ENCODE data around the gene MAP3K5.
"Not testable (repeated sequence)": the region's sequence is repeated elsewhere in the genome, so short reads cannot be mapped to it uniquely, and the experiment has no call there.

The MAP3K5 gene

DNA sequence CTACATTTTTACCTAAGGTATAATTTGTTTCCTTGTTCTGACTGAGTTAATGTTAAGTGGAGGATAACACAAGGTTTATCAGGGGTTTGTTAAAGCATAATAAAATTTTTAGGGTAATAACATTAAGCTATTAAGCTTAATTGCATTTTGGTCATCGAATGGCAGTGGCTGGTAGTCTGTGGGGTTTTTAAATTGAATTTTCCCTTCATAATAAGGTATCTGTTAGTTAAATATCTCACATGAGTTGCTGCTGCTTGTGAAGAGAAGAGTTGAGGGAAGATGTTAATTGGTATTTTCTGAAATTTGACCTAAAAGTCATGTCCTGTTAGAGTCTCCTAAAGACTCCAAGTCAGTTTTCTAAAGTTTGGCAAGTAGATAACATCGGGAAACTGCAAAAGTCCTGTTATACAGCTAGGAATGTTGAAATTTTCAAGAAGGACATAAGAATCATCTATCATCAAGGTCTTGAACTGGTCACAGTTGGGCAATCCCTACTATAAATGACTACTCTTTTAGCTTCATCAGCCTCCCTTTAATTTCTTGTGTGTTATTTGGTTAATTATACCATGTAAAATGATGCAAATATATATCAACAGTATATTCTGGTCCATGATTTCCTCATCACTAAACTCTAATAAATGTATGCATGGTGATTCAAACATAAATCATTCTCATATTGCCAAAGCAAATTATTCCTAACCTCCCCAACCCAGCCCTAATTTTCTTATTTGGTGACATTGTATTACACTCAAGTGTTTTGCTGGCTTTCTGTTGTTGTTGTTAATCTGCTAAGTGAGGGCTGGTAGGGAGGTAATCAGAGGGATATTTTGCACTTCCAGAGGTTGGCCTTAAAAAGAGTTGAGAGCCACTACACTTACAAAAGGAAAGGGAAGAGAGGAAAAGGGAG lies 64.0 kb downstream of the MAP3K5 start:
- DNase-seq (ENCODE audit: low read depth in 3 of 3, low spot score in 1 of 3): no peak

DNA sequence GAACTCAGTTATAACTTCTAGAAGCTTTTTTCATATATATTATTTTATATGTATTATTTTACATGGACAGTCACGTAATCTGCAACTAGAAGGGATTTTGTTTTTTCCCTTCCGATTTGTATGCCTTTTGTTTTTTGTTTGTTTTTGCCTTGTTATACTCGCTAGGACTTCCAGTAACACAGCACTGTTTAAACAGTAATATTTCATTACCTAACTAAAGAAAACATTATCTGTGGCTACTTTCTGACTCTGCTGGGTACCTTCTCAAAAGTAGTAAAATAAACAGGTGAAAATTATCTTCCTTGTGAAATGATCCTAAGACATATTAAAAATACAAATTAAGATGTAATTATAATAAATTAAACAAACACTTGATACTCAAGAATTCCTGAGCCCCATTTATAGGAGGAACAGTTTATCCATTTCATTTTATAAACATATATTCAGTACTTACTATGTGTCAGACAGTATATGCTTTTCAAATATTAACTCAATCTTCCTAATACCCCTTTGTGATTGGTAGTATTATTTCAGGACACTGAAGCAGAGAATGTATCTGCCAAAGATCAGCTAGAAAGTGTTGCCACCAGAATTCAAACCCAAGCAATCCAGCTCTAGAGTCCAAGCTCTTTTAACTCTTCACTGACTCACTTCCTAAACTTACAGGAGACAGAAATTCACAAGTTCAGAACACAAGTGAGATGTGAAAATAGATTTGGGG lies 65.3 kb downstream of the MAP3K5 start:
- no peak for DNase-seq (ENCODE audit: low read depth in 3 of 3, low spot score in 1 of 3)

DNA sequence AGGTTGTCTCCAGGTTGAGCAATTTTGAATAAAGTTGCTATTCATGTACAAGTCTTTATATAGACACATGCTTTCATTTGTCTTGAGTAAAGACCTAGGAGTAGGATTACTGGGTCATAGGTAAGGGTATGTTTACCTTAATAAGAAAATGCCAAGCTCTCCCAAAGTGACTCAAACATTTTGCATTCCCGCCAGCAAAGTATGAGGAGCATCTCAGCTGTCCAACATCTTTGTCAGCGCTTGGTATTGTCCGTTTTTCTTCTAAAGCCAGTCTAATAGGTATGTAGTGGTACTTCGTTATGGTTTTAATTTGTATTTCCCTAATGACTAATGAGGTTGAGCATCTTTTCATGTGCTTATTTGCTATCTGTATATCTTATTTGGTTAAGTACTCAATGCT lies 67.2 kb downstream of the MAP3K5 start:
- no peak for DNase-seq (ENCODE audit: low read depth in 3 of 3, low spot score in 1 of 3)

- DNase-seq (ENCODE audit: low read depth in 3 of 3, low spot score in 1 of 3): peak in 2 of 3 donors; percentile 10
Observed at GRCh38 chr6:136723780-136724179, 68.5 kb downstream of the MAP3K5 start.

GRCh38 chr6:136721467-136721866 lies 70.8 kb downstream of the MAP3K5 start:
- DNase-seq (ENCODE audit: low read depth in 3 of 3, low spot score in 1 of 3): no peak

DNA sequence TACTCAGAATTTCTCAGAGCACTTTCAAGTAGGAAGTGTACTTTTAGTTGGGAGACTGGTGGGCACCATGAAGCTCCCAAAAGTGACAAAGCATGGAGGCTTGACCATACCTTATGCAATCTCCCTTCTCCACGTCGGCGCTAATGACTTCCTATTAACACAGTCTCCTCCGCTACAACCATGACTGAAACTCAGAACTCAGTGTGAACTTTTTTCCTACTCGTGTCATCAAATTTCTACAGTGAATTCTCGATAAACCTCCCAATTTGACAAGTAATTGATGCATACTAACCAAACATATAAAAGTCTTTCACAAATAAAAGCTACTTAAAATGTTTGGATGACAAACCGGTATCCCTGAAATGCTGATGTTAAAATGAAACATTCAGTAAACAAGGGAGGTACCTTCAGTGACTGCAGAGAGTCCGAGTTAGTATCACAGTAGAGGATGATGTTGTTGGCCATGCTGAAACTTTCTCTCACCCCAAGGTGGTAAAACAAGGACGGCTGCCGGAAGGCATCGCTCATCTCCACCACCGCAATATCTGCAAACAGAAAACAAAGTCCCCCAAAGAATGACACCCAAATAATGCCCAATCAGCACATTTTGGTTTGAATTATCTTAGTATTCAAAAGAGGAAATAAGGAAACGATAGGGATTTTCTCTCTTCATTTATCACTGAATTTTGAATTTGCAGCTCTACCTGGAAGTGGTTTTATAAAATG lies 72.1 kb downstream of the MAP3K5 start:
- DNase-seq (ENCODE audit: low read depth in 3 of 3, low spot score in 1 of 3): no peak

- no peak for DNase-seq (ENCODE audit: low read depth in 3 of 3, low spot score in 1 of 3)
Observed at GRCh38 chr6:136719280-136720044, 72.8 kb downstream of the MAP3K5 start.

- DNase-seq (ENCODE audit: low read depth in 3 of 3, low spot score in 1 of 3): no peak
Observed at GRCh38 chr6:136718476-136718875, 73.8 kb downstream of the MAP3K5 start.

DNA sequence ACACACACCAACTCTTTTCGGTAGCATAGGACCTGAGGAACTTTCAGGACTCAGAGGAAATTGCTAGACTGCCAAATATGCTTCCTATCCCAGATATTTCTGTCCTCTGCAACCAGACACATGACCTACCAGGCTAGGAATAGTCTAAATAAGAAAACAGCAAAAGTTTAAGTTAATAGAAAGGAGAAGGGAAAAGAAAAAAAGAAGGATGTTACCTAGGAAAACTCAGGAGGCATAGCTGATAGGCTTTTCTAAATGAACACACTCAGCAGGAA lies 74.6 kb downstream of the MAP3K5 start:
- DNase-seq (ENCODE audit: low read depth in 3 of 3, low spot score in 1 of 3): no peak

- no peak for DNase-seq (ENCODE audit: low read depth in 3 of 3, low spot score in 1 of 3)
Observed at GRCh38 chr6:136716917-136717715, 75.2 kb downstream of the MAP3K5 start.

DNA sequence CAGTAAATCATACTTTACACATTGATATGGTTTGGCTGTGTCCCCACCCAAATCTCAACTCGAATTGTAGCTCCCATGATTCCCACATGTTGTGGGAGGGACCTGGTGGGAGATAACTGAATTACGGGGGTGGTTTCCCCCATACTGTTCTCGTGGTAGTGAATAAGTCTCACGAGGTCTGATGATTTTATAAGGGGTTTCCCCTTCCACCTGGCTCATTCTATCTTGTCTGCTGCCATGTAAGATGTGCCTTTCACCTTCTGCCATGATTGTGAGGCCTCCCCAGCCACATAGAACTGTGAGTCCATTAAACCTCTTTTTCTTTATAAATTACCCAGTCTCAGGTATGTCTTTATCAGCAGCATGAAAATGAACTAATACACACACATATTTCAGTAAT lies 79.6 kb downstream of the MAP3K5 start:
- not testable (repeated sequence) for DNase-seq (ENCODE audit: low read depth in 3 of 3, low spot score in 1 of 3)

GRCh38 chr6:136711644-136712043 lies 80.6 kb downstream of the MAP3K5 start:
- no peak for DNase-seq (ENCODE audit: low read depth in 3 of 3, low spot score in 1 of 3)

GRCh38 chr6:136710877-136711552 lies 81.3 kb downstream of the MAP3K5 start:
- no peak for DNase-seq (ENCODE audit: low read depth in 3 of 3, low spot score in 1 of 3)

GRCh38 chr6:136709429-136709828 lies 82.8 kb downstream of the MAP3K5 start:
- no peak for DNase-seq (ENCODE audit: low read depth in 3 of 3, low spot score in 1 of 3)

DNA sequence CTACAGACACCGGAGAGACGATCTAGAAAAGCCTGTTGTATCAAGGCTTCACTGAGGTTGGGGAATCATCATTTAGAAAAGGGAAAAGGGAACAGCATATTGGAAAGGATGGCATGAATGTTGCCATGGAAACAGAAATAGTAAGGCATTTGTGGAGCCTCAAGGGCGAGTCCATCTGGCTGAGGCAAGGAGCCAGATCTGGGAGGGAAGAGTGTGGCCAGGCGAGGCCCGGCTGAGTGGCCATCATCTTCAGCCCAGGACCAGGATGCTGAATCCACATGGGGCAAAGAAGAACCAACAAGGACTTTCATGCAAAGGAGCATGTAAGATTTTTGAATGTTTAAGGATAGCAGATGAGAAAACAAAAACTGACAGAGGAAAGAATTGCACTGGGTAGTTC lies 85.8 kb downstream of the MAP3K5 start:
- no peak for DNase-seq (ENCODE audit: low read depth in 3 of 3, low spot score in 1 of 3)

DNA sequence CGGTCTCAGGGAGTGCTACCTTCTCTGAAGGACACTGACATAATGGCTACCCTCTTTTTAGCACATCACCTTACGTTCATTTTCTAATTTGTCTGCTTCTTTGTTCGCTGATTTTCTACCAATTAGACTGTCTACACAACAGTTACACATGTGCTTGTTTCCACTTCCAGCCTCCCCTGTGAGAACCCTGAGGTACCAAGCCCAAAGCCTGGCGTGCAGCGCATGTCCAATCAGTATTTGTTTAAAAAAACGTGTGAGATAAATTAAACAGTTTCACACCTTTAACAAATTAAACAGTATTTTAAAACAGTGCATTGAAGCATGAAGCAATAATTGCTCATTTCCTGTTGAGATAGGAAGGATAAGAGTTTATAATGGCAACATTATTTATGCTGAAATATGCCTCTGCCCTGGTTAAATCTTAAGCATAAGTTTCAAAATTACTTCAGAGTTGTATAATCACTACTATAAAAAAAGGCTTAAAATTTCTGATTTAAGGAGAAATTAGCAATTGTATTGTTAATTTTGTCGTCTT lies 88.9 kb downstream of the MAP3K5 start:
- DNase-seq (ENCODE audit: low read depth in 3 of 3, low spot score in 1 of 3): no peak

GRCh38 chr6:136701045-136701444 lies 91.2 kb downstream of the MAP3K5 start:
- no peak for DNase-seq (ENCODE audit: low read depth in 3 of 3, low spot score in 1 of 3)

- no peak for DNase-seq (ENCODE audit: low read depth in 3 of 3, low spot score in 1 of 3)
Observed at GRCh38 chr6:136699358-136699757, 92.9 kb downstream of the MAP3K5 start.

DNA sequence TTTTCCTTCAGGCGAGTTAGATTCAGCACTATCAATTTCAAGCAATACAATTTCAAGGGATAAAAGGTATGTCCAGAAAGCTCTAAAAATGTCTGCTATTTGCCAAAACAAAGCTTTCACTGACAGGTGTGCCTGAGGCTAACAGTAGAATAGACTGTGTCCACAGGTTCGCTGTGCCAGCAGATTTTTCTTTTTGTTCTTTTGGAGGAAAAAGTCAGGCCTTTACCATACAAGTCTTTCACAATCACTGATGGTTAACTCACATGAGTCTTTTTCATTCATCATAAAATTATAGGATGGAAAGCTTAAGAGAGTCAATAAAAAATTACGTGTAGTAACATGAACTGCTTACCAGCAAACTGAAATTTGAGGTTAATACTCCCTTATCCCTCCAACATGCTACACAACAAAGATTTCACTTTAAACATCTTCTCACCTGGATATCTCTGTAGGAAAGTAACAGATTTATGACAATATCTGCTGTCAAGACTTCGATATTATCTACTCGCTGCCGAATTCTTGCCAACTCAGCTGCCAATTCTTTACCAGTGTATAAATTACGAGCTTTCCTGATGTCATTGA lies 95.4 kb downstream of the MAP3K5 start:
- no peak for DNase-seq (ENCODE audit: low read depth in 3 of 3, low spot score in 1 of 3)
